Myocyte (in vitro differentiated cells): ENCODE results near the gene PTPN11. TPM values are rescaled to one million over a fixed set of nuclear protein-coding genes. Genes with fewer than 3 reads are reported as not detected.
"Not testable (repeated sequence)": the region's sequence is repeated elsewhere in the genome, so short reads cannot be mapped to it uniquely, and the experiment has no call there.

Experiments
- DNase-seq: peaks from one replicate; pipeline ENCODE4 v3.0.0-alpha.2; 2012; ENCODE audit warnings: low read depth
- total RNA-seq: library from RNA; depleted of rRNA; stranded (reverse); fragments of >200 nt; gene quantifications from 2 replicates; pipeline ENCODE4 v1.2.3, GENCODE V29; 2014

The PTPN11 gene
- total RNA-seq, 1 donor from 2014 or later, result 108 TPM

DNA sequence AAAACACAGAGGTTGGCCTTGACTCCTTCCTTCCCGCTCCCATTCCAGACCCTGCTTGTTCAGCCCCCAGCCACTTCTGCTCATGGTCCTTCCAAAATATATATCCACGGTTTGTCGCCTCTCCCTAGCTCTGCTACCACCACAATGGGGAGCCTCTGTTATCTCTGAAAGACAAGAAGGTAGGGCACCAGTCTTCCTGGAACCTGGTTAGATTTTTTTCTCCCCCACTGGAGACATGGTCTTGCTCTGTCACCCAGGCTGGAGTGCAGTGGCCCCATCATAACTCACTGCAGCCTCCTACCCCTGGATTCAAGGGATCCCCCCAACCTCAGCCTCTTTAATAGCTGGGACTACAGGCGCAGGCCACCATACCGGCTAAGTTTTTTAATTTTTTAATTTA, 95.7 kb downstream of the PTPN11 start:
- DNase-seq, result no peak

DNA sequence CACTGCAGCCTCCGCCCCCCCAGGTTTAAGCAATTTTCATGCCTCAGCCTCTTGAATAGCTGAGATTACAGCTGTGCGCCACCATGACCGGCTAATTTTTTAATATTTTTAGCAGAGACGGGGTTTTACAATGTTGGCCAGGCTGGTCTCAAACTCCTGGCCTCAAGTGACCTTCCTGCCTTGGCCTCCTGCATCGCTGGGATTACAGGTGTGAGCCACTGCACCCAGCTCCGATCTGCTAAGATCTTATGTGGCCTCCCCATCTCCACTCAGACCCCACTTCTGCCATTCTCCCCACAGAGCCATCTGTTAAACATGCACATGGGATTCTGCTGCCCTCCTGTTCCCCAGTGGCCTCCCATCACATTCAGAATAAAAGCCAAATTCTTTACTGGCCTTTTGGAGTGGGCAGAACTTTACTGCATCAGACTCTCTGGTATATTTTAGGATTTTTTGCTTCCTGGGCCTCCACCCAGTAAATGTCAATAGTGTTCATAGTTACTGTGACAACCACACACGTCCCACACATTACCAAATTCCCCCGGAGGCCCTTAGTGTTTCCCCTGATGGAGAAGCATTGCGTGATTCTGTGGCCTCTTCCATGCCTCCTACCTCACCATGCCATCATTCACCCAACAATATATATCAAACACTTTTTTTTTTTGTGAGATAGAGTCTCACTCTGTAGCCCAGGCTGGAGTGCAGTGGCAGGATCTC, 96.3 kb downstream of the PTPN11 start:
- no peak for DNase-seq

DNA sequence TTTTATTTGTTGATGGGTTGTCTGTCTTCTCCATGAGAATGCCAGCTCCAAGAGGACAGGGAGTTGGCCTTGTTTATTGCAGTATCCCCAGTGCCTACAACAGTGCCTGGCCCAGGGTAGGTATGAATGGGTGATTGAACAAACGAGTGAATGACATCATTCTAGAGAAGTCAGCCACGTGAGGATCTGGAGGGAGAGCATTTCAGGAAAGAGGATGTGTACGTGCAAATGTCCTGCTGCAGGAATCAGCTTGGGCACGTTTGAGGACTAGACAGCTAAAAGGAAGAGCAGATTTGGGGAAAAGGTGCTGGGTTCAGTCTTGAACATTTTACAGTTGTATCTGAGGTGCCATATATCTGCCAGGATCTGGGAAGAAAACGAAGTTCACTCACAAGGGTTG, 97.1 kb downstream of the PTPN11 start:
- DNase-seq, result no peak

DNA sequence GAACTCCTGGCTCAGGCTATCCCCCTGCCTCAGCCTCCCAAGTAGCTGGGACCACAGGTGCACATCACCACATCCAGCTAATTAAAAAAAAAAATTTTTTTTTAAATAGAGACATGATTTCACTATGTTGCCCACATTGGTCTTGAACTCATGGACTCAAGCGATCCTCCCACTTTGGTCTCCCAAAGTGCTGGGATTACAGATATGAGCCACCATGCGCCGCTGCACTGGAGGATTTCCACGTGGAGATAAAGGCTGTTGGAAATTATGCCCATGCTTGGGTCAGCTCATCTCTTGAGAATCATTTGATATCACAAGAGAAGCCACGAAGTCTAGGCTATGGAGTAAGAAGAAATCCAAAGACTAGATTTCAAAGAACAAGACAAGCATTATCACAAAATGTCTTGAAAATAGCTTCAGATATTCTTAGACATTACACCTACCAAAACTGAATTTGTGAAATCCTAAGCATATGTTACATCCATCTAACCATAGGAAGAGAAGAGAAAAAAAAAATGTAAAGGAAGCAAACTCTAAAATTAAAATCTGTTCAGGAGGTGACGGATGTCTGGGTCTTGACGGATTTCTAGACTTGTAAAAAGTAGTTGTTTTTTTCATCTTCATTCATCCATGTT, 99.1 kb downstream of the PTPN11 start:
- no peak for DNase-seq

DNA sequence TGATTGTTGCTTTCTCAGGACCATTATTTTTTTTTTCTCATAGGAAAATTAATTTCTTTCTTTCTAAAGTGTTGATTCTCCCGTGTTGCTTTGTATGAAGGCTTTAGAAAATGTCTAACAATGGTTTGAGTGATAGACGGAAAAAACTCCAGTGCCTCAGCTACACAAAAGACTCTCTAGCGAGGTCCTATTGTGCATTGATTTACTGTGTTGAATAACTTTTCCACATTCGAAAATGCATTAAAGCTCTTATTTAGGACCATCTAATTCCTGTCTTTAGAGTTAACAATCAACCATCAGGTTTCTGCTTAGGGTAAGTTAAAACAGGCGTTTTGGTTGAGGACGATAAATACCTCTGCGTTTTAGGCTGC, 99.6 kb downstream of the PTPN11 start:
- DNase-seq, result no peak

DNA sequence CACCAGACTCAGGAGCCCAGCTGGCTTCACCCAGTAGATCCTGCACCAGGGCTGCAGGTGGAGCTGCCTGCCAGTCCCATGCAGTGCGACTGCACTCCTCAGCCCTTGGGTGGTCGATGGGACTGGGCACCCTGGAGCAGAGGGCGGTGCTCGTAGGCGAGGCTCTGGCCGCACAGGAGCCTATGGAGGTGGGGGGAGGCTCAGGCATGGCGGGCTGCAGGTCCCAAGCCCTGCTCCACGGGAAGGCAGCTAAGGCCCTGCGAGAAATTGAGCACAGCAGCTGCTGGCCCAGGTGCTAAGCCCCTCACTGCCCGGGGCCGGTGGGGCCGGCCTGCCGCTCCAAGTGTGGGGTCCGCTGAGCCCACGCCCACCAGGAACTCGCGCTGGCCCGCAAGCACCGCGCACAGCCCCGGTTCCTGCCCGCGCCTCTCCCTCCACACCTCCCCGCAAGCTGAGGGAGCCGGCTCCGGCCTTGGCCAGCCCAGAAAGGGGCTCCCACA, 101.1 kb downstream of the PTPN11 start:
- not testable (repeated sequence) for DNase-seq

DNA sequence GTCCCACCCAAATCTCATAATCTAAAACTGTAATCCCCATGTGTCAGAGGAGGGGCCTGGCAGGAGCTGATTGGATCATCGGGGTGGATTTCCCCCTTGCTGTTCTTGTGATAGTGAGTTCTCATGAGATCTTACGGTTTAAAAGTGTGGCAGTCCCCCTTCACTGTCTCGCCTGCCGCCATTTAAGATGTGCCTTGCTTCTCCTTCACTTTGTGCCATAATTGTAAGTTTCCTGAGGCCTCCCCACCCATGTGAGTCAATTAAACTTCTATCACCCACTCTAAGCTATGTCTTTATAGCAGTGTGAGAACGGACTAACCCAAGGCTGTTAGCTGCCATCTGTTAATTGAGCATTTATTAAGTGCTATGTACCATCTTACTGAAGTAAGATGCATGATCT, 105.1 kb downstream of the PTPN11 start:
- DNase-seq, result no peak

DNA sequence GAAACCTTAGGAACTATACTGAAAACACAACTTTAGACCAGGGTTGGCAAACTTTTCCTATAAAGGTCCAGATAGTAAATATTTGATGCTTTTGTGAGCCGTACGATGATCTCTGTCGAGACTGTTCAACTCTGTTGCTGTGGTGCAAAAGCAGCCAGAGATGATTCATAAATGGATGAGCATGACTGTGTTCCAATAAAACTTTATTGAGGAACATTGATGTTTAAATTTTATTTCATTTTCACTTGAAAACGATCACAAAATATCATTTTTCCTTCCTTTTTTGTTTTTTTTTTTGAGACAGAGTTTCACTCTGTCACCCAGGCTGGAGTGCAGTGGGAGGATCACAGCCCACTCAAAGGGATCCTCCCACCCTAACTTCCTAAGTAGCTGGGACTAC, 105.5 kb downstream of the PTPN11 start:
- no peak for DNase-seq

DNA sequence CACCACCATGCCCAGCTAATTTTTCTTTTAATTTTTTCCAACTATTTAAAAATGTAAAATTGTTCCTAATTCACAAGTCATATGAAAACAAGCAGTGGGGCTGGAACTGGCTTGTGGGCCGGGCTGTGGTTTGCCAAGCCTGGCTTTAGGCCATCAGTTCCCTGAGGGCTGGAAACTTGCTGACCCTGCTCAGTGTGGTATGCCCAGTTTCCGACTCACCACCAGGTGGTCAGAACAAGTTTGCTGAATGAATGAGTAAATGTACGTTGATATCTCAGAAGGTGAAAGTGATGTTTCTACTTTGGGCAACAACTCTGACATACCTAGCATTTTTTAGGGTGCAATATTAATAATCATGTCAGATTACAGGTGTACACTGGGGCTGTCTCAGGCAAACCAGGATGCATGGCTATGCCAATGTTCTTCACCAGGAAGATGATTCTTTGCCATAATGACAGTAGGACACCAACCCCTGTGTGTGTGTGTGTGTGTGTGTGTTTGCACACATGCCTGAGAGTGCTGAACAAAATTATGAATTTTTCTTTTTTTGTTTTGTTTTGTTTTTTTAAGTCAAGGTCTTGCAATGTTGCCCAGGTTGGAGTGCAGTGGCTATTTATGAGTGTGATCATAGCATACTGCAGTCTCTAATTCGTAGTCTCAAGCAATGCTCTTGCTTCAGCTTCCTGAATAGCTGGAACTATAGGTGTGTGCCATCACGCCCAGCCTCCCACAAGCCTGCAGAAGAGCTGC, 106.1 kb downstream of the PTPN11 start:
- DNase-seq, result peak; percentile 69

DNA sequence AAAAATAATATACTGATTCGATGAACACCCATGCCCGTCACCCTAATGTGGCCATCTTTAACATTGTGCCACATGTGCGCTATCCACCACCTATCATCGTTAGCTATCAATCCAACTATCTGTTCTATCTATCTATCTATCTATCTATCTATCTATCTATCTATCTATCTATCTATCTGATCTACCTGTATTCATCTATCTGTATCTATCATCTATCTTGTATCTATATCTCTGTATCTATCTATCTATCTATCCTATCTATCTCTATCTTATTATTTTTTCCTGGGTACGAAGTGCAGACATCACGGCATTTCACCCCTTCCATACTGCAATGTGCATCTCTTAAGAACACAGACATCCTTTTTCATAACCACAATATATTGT, 106.7 kb downstream of the PTPN11 start:
- no peak for DNase-seq

DNA sequence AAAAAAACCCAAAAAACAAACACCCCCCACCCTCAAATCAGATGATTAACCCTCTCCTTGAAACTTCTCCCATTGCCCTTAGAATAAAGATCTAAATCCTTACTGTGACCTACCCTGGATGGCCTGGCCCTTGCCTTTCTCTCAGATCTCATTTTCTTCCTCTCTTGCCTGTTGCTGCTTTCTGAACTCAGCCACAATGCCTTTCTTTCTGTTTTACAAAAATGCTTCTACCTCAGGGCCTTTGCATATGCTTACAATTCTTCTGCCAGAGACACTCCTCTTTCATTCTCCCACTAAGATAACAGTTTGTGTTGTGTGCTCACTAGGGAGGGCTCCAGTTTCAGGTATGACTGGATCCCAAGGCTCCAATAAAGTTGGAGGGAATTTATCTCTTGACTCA, 108.3 kb downstream of the PTPN11 start:
- DNase-seq, result no peak

DNA sequence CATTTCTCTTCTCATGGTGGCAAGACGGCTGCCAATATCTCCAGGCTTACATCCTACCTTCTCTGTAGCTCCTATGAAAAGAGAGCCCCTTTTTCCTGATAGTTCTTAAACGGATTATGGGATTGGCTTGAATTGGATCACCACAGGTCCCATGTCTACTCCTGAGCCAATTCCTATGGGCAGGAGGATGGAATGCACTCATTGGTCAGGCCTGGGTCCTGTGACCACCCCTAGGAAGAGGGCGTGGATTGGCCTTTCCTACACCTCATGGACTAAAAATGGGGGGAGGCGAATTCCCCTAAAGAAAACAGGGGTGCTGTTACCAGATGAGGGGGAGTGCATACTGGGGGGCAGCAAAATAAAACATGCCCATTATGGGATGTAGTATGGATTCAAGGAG, 108.8 kb downstream of the PTPN11 start:
- no peak for DNase-seq

DNA sequence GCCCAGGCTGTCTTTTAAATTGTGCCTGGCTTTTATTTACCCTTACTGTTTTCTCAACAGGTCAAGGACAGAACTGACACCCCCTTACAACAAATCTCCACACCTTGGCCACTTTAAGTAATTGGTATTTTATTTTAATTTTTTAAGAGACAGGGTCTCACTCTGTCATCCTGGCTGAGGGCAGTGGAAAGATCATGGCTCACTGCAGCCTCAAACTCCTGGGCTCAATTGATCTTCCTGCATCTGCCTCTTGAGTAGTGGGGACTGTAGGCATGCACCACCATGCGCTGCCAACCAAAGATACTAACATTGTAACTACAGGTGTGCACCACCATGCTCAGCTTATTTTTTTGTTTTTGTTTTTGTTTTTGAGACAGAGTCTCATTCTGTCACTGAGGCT, 109.8 kb downstream of the PTPN11 start:
- no peak for DNase-seq

DNA sequence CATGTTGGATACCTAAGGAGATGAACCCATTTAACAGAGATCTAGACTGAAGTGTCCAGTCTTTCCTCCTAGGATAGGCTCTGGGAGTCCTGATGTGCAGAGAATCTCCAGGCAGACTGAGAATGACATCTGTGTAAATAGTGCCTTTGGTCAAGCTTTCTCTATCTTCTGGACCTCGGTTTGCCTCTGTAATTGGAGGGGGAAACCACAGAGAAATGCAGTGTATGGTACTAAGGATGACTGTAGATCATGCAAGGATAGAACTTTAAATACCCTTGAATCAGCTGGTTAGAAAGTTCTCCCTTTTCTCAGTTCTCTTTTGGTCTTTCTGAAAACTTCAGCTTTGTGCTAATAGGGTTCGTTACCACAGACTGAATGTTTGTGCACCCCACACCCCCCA, 112.2 kb downstream of the PTPN11 start:
- no peak for DNase-seq

DNA sequence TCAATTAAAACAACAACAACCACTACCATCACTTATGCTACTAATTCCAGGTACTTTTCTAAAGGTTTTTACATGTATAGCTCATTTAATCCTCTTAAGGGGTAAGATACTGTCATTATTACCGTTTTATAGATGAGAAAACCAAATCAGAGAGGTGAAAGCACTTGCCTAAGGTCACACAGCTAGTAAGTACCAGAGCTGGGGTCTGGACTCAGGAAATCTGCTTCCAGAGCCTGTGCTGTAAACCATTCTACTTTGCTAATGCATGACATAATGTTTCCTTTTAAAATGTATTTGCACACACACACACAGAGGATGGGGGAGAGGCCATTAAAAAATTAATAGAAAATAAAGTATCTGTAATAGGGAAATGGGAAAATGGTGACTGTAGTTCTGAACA, 113.4 kb downstream of the PTPN11 start:
- DNase-seq, result no peak

DNA sequence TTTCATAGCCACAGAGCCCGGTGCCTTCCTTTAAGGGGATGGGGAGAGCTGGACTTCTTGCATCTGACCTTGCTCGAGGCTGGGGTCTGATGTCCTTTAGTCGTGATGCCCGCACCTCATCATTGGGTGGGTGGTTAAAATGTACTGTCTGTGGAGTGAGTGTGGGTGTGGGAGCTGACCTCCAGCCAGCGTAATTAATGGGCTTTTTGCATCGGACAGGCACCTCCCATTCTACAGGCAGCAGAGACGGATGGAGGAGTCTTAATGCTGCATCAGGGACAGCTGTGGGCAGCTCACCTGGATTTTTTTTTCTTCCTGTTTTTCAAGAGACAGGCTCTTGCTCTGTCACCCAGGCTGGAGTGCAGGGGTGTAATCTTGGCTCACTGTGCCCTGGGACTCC, 114.8 kb downstream of the PTPN11 start:
- no peak for DNase-seq

DNA sequence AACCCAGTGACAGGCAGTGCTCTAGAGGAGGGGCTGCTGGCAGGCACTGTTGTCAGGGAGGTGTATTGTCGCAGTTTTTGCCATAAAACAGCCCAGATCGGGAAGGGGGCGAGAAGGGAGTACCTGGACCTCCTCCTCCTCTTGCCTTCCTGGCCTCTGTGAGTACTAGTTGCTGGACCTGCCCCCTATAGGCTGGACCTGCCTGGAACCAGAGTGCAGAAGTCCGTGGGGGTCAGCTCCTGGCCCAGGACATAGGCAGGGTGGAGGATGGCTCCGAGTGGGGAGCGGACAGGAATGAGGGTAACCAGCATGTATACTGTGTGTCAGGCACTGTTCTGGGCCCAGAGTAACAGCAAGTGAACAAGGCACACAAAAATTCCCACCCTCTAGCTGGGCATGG, 116.3 kb downstream of the PTPN11 start:
- no peak for DNase-seq

DNA sequence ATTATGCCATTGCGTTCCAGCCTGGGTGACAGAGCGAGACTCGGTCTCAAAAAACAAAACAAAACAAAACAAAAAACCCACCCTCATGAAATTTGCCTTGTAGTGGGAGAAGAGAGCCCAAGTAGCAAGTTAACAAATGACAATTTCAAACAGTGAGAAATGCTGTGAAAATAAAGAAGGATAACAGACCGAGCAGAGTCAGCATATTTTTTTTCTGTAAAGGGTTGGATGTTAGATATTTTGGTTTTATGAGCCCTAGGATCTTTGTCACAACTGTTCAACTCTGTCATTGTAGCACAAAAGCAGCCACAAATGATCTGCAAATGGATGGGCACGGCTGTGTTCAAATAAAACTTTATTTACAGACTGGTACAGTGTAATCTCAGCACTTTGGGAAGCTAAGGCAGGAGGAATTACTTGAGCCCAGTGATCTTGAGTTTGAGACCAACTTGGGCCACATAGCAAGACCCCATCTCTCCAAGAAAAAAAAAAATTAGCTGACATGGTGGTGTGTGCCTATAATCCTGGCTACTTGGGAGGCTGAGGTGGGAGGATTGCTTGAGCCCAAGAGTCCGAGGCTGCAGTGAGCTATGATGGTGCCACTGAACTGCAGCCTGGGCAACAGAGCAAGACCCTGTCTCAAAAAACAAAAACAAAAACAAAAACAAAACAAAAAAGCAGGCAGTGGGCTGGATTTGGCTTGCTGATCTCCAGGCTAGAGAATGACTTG, 117.1 kb downstream of the PTPN11 start:
- DNase-seq, result no peak

DNA sequence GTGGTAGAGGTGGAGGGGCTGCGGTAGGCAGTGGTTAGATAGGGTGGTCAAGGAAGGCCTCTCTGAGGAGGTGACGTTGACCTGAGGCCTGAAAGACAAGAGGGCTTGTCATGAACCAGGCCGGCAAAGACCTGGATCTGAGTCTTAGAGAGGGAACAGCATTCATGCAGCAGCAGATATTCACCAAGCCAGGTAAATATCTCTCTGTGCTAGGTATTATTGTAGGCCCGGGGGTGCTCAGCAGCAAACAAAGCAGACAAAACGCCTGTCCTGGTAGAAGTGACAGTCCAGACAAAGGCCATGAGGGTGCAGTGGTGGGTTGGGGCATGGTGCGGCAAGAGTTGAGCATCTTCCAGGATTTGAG, 117.6 kb downstream of the PTPN11 start:
- no peak for DNase-seq

DNA sequence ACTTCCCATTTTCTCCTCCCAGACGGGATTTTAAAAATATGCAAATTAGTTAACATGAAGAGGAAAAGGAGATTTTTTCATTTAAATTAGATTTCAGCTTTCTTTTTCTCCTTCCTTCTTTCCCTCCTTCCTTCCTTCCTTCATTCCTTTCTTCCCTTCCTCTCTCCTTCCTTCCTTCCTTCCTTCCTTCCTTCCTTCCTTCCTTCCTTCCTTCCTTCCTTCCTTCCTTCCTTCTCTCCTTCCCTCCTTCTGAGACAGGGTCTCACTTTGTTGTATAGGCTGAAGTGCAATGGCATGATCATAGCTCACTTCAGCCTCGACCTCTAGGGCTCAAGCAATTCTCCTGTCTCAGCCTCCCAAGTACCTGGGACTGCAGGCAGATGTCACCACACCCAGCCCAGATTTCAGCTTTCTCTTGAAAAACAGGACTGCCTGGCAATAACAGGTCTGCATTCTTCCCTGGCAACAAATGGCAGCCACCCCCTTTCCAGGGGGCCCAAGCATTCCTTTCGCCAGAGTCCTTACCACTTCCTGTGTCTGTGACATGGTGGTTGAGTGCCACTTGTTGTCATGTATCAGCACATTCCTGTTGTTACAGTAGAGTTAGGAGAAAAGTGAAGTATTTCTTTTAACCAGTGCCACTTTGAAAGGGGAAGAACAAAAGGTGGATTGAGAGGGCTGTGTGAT, 119.1 kb downstream of the PTPN11 start:
- peak; percentile 60 for DNase-seq

DNA sequence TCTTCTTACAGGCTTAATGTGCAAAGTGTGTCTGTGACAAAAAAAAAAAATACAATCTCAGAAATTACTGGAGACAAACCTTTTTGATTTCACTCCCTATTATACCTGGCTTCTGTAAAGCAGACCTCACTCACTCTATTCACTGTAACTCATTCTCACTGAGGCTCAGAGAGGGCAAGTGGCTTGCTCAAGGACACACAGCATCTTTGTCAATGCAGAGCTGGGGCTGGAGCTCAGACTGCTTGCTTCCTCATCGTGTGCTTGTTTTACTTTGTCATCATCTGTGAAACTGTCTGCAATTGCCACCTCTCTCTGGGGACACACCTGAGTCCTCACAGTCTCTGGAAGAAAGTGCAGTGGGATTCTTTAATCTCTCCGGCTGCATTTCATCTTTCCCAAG, 120.0 kb downstream of the PTPN11 start:
- no peak for DNase-seq
